HEK293 (cell line): ENCODE results near the gene GALNT10.

ENCODE experiments used
- CTCF ChIA-PET: fragments of 350-600 bp; formaldehyde crosslinking; extraction: SDS; loops from one replicate; lab custom pipeline; 2021; ENCODE audit warnings: antibody characterized with exemption; lab: Yijun Ruan, JAX
- POLR2A ChIA-PET: fragments of 300-600 bp; formaldehyde crosslinking; extraction: SDS; loops from one replicate; lab custom pipeline; 2020; ENCODE audit warnings: antibody characterized with exemption, inconsistent platforms; lab: Yijun Ruan, JAX
- H3K27ac ChIP-seq: fragments of 200-500 bp; sonication (Bioruptor generic); 2 replicates; pipeline ENCODE4 v1.5.1; 2014; ENCODE audit warnings: low read depth, low read length, control low read depth, inconsistent platforms; ENCODE audit errors: extremely low read depth
- H3K36me3 ChIP-seq, 2 experiments: fragments of 200-500 bp in 1 of 2; sonication (Bioruptor generic) in 1 of 2; 1 replicate in 1 of 2; 2 replicates in 1 of 2; pipeline ENCODE4 v1.5.1; 2014 to 2017; ENCODE audit warnings: inconsistent platforms in 2 of 2, low read length in 2 of 2; ENCODE audit not compliant: control insufficient read depth in 2 of 2, insufficient read depth in 1 of 2
- H3K4me1 ChIP-seq: fragments of 200-500 bp; sonication (Bioruptor generic); 2 replicates; pipeline ENCODE4 v1.5.1; 2014; ENCODE audit warnings: mild to moderate bottlenecking, low read length, inconsistent platforms; ENCODE audit not compliant: control insufficient read depth, insufficient read depth
- H3K4me3 ChIP-seq: 2 replicates; pipeline ENCODE4 v1.5.1; 2011; ENCODE audit warnings: low read depth, mild to moderate bottlenecking, control low read depth, low read length, moderate library complexity
- H3K9me3 ChIP-seq: fragments of 200-500 bp; sonication (Bioruptor generic); 2 replicates; pipeline ENCODE4 v1.5.1; 2014; ENCODE audit warnings: low read depth, low read length, inconsistent platforms; ENCODE audit not compliant: control insufficient read depth, insufficient read depth
- BCL11B ChIP-seq: fragments of 450-650 bp; formaldehyde crosslinking; IDR thresholded peaks from 2 replicates; pipeline ENCODE4 v1.5.1; 2016; ENCODE audit warnings: low read depth, missing biosample characterization, missing genetic modification characterization
- IKZF3 ChIP-seq: fragments of 450-650 bp; IDR thresholded peaks from 2 replicates; pipeline ENCODE4 v1.5.0; 2018; ENCODE audit warnings: missing biosample characterization, mild to moderate bottlenecking, missing genetic modification characterization, moderate library complexity
- KLF1 ChIP-seq: fragments of 450-650 bp; formaldehyde crosslinking; IDR thresholded peaks from 2 replicates; pipeline ENCODE4 v1.5.1; 2016; ENCODE audit warnings: missing biosample characterization, missing genetic modification characterization
- OSR2 ChIP-seq: fragments of 450-650 bp; formaldehyde crosslinking; IDR thresholded peaks from 2 replicates; pipeline ENCODE4 v1.5.1; 2016; ENCODE audit warnings: missing biosample characterization, missing genetic modification characterization
- WT1 ChIP-seq: fragments of 450-650 bp; formaldehyde crosslinking; IDR thresholded peaks from 2 replicates; pipeline ENCODE4 v1.5.1; 2016; ENCODE audit warnings: missing biosample characterization, missing genetic modification characterization
- ZBTB1 ChIP-seq: fragments of 450-650 bp; formaldehyde crosslinking; IDR thresholded peaks from 2 replicates; pipeline ENCODE4 v1.5.1; 2016; ENCODE audit warnings: missing biosample characterization, missing genetic modification characterization
- ZFP69B ChIP-seq: fragments of 450-650 bp; formaldehyde crosslinking; IDR thresholded peaks from 2 replicates; pipeline ENCODE4 v1.5.1; 2016; ENCODE audit warnings: missing biosample characterization, missing genetic modification characterization
- ZNF16 ChIP-seq: fragments of 450-650 bp; formaldehyde crosslinking; IDR thresholded peaks from 2 replicates; pipeline ENCODE4 v1.5.1; 2016; ENCODE audit warnings: low read depth, missing biosample characterization, missing genetic modification characterization
- ZNF221 ChIP-seq: fragments of 450-650 bp; formaldehyde crosslinking; IDR thresholded peaks from 2 replicates; pipeline ENCODE4 v1.5.1; 2017; ENCODE audit warnings: missing biosample characterization, missing genetic modification characterization, borderline replicate concordance
- ZNF37A ChIP-seq: fragments of 450-650 bp; IDR thresholded peaks from 2 replicates; pipeline ENCODE4 v1.5.1; 2018; ENCODE audit warnings: missing biosample characterization, missing genetic modification characterization
- ZNF501 ChIP-seq: fragments of 450-650 bp; formaldehyde crosslinking; IDR thresholded peaks from 2 replicates; pipeline ENCODE4 v1.5.1; 2016; ENCODE audit warnings: missing biosample characterization, missing genetic modification characterization
- ZNF560 ChIP-seq: fragments of 450-650 bp; formaldehyde crosslinking; IDR thresholded peaks from 2 replicates; pipeline ENCODE4 v1.5.1; 2017; ENCODE audit warnings: missing biosample characterization, missing genetic modification characterization, borderline replicate concordance
- ZNF585B ChIP-seq: fragments of 450-650 bp; formaldehyde crosslinking; IDR thresholded peaks from 2 replicates; pipeline ENCODE4 v1.5.1; 2016; ENCODE audit warnings: missing biosample characterization, missing genetic modification characterization
- ZNF596 ChIP-seq: fragments of 450-650 bp; IDR thresholded peaks from 2 replicates; pipeline ENCODE4 v1.5.0; 2018; ENCODE audit warnings: missing biosample characterization, mild to moderate bottlenecking, missing genetic modification characterization, moderate library complexity
- ZNF621 ChIP-seq: fragments of 450-650 bp; formaldehyde crosslinking; IDR thresholded peaks from 2 replicates; pipeline ENCODE4 v1.5.1; 2017; ENCODE audit warnings: missing biosample characterization, missing genetic modification characterization
- ZNF660 ChIP-seq: fragments of 450-650 bp; IDR thresholded peaks from 2 replicates; pipeline ENCODE4 v1.5.1; 2018; ENCODE audit warnings: missing biosample characterization, mild to moderate bottlenecking, missing genetic modification characterization
- ZNF791 ChIP-seq: fragments of 450-650 bp; formaldehyde crosslinking; IDR thresholded peaks from 2 replicates; pipeline ENCODE4 v1.5.1; 2016; ENCODE audit warnings: missing biosample characterization, missing genetic modification characterization
- ZNF843 ChIP-seq: fragments of 450-650 bp; formaldehyde crosslinking; IDR thresholded peaks from 2 replicates; pipeline ENCODE4 v1.5.1; 2016; ENCODE audit warnings: missing biosample characterization, missing genetic modification characterization
- ZSCAN30 ChIP-seq: fragments of 450-650 bp; IDR thresholded peaks from 2 replicates; pipeline ENCODE4 v1.5.1; 2018; ENCODE audit warnings: missing biosample characterization, mild to moderate bottlenecking, missing genetic modification characterization, moderate library complexity
- TF ChIP-seq, protein P1 (sequence below): fragments of 450-650 bp; formaldehyde crosslinking; IDR thresholded peaks from 2 replicates; pipeline ENCODE4 v1.5.1; 2016; ENCODE audit warnings: missing biosample characterization, missing genetic modification characterization
- TF ChIP-seq, protein P2 (sequence below): fragments of 450-650 bp; formaldehyde crosslinking; IDR thresholded peaks from 2 replicates; pipeline ENCODE4 v1.5.1; 2016; ENCODE audit warnings: missing biosample characterization, missing genetic modification characterization
- TF ChIP-seq, protein P3 (sequence below): fragments of 450-650 bp; formaldehyde crosslinking; IDR thresholded peaks from 2 replicates; pipeline ENCODE4 v1.5.1; 2017; ENCODE audit warnings: missing biosample characterization, missing genetic modification characterization
- TF ChIP-seq, protein P4 (sequence below): sonication (generic); formaldehyde crosslinking; IDR thresholded peaks from 2 replicates; pipeline ENCODE4 v1.8.1; 2022; ENCODE audit warnings: mild to moderate bottlenecking, moderate library complexity, missing genetic modification reagents
- TF ChIP-seq, protein P5 (sequence below): fragments of 450-650 bp; formaldehyde crosslinking; IDR thresholded peaks from 2 replicates; pipeline ENCODE4 v1.5.1; 2016; ENCODE audit warnings: missing biosample characterization, missing genetic modification characterization

Gene GALNT10

DNA sequence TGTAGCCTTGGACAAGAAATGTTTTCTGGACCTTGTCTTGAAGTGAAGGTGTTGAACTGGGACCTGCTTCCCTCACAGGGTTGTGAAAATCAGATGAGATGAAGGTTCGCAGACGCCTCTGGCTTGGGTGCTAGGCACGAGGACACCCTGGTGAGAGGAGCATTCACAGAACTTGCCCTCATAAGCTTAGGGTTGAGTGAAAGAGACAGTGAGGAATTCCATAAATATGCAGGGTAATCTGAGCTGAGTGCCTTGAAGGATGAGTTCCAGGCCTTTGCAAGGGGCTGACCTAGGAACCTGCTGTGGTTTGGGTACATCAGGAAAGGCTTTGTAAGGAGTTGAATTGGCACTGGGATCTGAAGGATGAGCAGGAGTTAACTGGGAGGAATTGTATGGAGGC lies 179.6 kb downstream of the GALNT10 start:
- H3K4me1 ChIP-seq, result no peaks in the 10 kb centered on the region

DNA sequence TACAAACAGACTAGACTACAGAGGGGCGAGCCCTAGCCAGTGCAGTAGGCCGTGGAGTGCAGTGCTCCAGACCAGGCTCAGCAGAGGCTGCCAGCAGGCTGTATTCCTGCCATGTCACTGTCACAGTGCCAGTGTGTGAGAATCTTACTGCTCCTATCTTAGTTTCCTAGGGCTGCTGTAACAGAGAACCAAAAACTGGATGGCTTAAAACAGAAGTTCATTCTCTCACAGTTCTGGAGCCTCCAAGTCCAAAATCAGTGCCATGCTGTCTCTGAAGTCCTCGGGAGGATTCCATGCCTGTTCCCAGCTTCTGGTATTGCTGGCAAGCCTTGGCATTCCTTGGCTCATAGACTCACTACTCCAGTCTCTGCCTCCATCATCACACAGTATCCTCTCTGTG lies 180.3 kb downstream of the GALNT10 start:
- Histone ChIP-seq H3K9me3 (no peaks in the 10 kb centered on the region), H3K4me1 (no peaks in the 10 kb centered on the region)
- POLR2A ChIA-PET, result no interaction called here
- TF ChIP-seq, protein P1, sequence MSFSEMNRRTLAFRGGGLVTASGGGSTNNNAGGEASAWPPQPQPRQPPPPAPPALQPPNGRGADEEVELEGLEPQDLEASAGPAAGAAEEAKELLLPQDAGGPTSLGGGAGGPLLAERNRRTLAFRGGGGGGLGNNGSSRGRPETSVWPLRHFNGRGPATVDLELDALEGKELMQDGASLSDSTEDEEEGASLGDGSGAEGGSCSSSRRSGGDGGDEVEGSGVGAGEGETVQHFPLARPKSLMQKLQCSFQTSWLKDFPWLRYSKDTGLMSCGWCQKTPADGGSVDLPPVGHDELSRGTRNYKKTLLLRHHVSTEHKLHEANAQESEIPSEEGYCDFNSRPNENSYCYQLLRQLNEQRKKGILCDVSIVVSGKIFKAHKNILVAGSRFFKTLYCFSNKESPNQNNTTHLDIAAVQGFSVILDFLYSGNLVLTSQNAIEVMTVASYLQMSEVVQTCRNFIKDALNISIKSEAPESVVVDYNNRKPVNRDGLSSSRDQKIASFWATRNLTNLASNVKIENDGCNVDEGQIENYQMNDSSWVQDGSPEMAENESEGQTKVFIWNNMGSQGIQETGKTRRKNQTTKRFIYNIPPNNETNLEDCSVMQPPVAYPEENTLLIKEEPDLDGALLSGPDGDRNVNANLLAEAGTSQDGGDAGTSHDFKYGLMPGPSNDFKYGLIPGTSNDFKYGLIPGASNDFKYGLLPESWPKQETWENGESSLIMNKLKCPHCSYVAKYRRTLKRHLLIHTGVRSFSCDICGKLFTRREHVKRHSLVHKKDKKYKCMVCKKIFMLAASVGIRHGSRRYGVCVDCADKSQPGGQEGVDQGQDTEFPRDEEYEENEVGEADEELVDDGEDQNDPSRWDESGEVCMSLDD (tag by site-specific recombination), result no peak
- no peak for TF ChIP-seq ZSCAN30
- TF ChIP-seq ZNF621 (tag by site-specific recombination), result no peak
- TF ChIP-seq, protein P2, sequence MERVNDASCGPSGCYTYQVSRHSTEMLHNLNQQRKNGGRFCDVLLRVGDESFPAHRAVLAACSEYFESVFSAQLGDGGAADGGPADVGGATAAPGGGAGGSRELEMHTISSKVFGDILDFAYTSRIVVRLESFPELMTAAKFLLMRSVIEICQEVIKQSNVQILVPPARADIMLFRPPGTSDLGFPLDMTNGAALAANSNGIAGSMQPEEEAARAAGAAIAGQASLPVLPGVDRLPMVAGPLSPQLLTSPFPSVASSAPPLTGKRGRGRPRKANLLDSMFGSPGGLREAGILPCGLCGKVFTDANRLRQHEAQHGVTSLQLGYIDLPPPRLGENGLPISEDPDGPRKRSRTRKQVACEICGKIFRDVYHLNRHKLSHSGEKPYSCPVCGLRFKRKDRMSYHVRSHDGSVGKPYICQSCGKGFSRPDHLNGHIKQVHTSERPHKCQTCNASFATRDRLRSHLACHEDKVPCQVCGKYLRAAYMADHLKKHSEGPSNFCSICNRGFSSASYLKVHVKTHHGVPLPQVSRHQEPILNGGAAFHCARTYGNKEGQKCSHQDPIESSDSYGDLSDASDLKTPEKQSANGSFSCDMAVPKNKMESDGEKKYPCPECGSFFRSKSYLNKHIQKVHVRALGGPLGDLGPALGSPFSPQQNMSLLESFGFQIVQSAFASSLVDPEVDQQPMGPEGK (tag by site-specific recombination), result no peak
- no peak for TF ChIP-seq ZNF560 (tag by site-specific recombination)
- no peak for TF ChIP-seq ZNF37A
- TF ChIP-seq ZNF16 (tag by site-specific recombination), result no peak
- no peak for TF ChIP-seq ZNF791 (tag by site-specific recombination)
- TF ChIP-seq, protein P3, sequence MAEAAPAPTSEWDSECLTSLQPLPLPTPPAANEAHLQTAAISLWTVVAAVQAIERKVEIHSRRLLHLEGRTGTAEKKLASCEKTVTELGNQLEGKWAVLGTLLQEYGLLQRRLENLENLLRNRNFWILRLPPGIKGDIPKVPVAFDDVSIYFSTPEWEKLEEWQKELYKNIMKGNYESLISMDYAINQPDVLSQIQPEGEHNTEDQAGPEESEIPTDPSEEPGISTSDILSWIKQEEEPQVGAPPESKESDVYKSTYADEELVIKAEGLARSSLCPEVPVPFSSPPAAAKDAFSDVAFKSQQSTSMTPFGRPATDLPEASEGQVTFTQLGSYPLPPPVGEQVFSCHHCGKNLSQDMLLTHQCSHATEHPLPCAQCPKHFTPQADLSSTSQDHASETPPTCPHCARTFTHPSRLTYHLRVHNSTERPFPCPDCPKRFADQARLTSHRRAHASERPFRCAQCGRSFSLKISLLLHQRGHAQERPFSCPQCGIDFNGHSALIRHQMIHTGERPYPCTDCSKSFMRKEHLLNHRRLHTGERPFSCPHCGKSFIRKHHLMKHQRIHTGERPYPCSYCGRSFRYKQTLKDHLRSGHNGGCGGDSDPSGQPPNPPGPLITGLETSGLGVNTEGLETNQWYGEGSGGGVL (tag by site-specific recombination), result no peak
- TF ChIP-seq ZNF660 (tag by site-specific recombination), result no peak
- no peak for TF ChIP-seq ZBTB1 (tag by site-specific recombination)
- TF ChIP-seq ZNF596 (tag by site-specific recombination), result no peak
- TF ChIP-seq KLF1, result no peak
- TF ChIP-seq IKZF3 (tag by site-specific recombination), result no peak
- TF ChIP-seq, protein P4, sequence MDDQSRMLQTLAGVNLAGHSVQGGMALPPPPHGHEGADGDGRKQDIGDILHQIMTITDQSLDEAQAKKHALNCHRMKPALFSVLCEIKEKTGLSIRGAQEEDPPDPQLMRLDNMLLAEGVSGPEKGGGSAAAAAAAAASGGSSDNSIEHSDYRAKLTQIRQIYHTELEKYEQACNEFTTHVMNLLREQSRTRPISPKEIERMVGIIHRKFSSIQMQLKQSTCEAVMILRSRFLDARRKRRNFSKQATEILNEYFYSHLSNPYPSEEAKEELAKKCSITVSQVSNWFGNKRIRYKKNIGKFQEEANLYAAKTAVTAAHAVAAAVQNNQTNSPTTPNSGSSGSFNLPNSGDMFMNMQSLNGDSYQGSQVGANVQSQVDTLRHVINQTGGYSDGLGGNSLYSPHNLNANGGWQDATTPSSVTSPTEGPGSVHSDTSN (CRISPR knock-in tag), result no peak
- TF ChIP-seq, protein P5, sequence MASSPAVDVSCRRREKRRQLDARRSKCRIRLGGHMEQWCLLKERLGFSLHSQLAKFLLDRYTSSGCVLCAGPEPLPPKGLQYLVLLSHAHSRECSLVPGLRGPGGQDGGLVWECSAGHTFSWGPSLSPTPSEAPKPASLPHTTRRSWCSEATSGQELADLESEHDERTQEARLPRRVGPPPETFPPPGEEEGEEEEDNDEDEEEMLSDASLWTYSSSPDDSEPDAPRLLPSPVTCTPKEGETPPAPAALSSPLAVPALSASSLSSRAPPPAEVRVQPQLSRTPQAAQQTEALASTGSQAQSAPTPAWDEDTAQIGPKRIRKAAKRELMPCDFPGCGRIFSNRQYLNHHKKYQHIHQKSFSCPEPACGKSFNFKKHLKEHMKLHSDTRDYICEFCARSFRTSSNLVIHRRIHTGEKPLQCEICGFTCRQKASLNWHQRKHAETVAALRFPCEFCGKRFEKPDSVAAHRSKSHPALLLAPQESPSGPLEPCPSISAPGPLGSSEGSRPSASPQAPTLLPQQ (tag by site-specific recombination), result no peak
- TF ChIP-seq, all 188 proteins: peak for 0
- CTCF ChIA-PET, result no interaction called here
- Histone ChIP-seq H3K36me3 (no peaks in the 10 kb centered on the region), H3K27ac (no peak overlapping the region), H3K4me3 (no peak overlapping the region)

More for the DNA sequence above, 179.6 kb downstream of the GALNT10 start:
- POLR2A ChIA-PET, result interaction anchor here (1.0 kb wide), 1 partner anchor 181 kb away, joined by 3 read pairs; no protein-coding TSS in a partner anchor
- H3K27ac ChIP-seq, result no peak overlapping the region
- TF ChIP-seq, protein P1 (tag by site-specific recombination), result no peak
- TF ChIP-seq BCL11B (no peak), OSR2 (tag by site-specific recombination) (no peak), ZNF585B (tag by site-specific recombination) (no peak), ZNF843 (no peak), ZNF221 (tag by site-specific recombination) (no peak), ZFP69B (tag by site-specific recombination) (no peak), ZNF501 (no peak), WT1 (tag by site-specific recombination) (no peak)
- H3K9me3 ChIP-seq, result no peaks in the 10 kb centered on the region
- CTCF ChIA-PET, result interaction anchor here (0.6 kb wide), 1 partner anchor 24 kb away, joined by 3 read pairs; no protein-coding TSS in a partner anchor
- H3K36me3 ChIP-seq, result no peaks in the 10 kb centered on the region
- H3K4me3 ChIP-seq, result no peak overlapping the region
